GM10847 (cell line): ENCODE data around the gene DTX3L.

Experiments
- POLR2A ChIP-seq: IDR thresholded peaks from 2 replicates; pipeline ENCODE4 v1.6.1; 2011; ENCODE audit not compliant: insufficient read length; ENCODE audit errors: extremely low read depth

DTX3L gene

DNA sequence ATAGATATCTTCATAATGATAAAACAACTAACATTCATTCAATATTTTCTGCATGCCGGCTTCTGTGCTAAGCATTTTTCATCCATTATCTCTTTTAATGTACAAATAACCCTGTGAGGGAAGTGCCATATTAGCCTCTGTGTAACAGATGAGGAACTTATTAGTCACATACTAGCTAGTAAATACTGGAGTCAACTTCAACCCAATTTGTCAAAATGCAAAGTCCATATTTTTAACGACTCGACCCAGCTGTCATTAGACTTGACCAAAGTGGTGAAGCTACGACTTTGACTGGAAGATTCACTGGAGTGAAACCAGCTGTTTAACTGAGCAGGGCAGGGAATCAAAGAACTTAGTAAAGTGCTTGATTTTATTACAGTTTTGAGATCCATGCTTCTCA lies 54.9 kb downstream of the DTX3L start:
- no peak for TF ChIP-seq POLR2A

DNA sequence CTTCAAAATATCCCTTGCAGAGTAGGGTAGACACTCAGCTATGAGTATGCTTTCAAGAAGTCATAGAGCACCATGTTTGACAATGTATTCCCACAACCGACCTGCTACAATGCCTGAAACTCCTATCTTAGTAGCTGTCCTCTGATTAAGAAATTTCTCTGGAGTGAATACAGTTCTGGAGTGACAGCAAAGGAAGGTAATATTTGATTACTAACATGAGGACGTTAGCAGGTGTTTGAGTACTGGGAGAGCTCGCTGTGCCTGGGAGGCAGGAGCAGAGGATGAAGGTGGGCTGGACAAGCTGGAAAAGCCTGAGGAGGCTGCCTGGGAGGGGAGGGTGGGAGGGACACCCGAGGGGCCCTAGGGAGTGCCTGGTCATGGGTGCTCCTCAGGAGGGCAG lies 56.3 kb downstream of the DTX3L start:
- TF ChIP-seq POLR2A, result no peak

DNA sequence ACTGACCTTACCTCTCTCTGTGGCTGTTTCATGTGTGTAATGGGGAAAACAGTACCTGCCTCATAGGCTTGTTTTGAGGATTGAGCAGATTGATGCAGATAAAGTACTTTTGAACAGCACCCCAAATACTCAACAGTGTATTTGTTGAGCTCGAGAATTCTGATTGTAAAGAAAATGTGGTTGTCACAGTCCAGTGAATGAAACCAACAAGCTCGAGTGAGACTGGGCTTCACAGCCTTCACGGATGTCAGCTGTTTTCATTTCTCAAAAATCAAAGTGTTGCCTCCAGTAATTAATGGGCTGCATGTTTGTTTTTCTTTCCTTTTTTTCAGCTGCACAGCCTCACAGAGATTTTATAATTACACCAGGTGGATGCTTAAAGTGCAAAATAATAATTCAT lies 57.0 kb downstream of the DTX3L start:
- TF ChIP-seq POLR2A, result no peak

DNA sequence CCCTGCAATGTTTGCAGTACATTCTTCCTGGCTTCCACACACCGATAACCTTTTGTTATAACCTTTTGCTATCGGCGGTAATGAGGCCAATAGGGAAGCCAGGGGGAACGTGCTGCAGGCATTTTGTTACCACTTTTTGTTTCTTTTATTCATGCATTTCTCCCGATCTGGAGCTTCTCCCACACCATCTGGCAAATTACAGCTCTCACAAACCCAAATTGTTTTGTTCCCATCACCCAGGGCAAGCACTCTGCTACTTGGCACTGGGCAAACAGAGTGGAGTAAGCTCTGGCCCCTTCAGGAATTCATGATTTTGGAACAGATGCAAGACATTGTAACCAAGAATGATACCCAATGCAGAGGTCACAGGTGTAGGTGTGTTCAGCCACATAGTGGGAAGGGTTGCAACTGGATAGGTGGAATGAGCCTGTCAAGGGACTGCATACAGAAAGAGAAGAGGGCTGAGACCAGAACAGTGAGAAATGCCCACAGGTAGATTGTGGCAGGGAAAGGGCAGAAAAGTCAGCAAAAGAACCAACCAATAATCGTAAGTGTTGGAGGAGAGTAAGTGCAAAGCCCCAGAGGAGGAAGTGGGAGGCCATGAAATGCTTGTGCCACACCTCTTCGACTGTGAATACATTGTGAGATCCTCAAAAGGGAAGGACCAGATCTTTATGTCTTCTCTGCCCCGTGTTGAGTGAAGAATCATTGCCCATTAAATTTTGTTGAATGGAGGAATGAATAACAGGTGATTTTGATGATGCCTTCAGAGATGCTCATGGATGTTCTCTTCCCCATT lies 59.1 kb downstream of the DTX3L start:
- TF ChIP-seq POLR2A, result no peak
